ENCODE data around the gene ZNF540. TPM values are rescaled to one million over a fixed set of nuclear protein-coding genes. Genes with fewer than 3 reads are reported as not detected.

ZNF540 gene
- total and polyA plus RNA-seq, 2 donors (not counting 3 experiments of a cell fraction or from before 2014, with no cell fraction given), result 0.25 to 0.75 TPM

DNA sequence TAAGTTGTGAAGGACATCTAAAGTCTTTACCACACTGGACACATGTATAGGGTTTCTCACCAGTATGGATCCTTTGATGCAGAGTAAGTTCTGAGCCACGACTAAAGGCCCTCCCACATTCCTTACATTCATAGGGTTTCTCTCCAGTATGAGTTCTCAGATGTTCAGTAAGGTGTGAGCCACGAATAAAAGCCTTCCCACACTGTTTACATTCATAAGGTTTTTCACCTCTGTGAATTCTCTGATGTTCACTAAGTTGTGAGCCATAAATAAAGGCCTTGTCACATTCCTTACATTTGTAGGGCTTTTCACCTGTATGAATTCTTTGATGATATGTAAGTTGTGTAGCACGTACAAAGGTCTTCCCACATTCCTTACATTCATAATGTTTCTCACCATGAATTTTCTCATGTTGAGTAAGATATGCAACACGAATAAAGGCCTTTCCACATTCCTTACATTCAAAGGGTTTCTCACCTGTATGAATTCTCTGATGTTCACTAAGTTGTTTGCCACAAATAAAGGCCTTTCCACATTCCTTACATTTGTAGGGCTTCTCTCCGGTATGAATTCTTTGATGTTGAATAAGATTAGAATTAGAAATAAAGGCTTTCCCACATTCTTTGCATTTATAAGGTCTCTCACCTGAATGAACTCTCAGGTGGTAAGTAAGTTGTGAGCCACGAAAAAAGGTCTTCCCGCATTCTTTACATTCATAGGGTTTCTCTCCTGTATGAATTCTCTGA, 29.9 kb upstream of the ZNF540 start:
- Histone ChIP-seq H3K79me2 (ENCODE audit: control insufficient read depth, insufficient read depth, low read length) (no peaks in the 10 kb centered on the region), H3K27ac (ENCODE audit: insufficient read depth, low read depth, low read length) (no peak overlapping the region), H3K27me3 (ENCODE audit: control insufficient read depth in 2 of 2, insufficient read depth in 2 of 2, low read length in 2 of 2) (no peaks in the 10 kb centered on the region), H3K9ac (replicated peaks; ENCODE audit: extremely low read depth, insufficient read depth, low read length) (no peak overlapping the region), H2AFZ (ENCODE audit: low read depth, low read length) (no peak overlapping the region), H3K4me2 (ENCODE audit: insufficient read depth, low read length) (no peak overlapping the region), H3K4me1 (ENCODE audit: control insufficient read depth, extremely low read depth, insufficient read depth, low read length) (no peaks in the 10 kb centered on the region), H3K9me1 (replicated peaks; ENCODE audit: control insufficient read depth, extremely low read depth, insufficient read depth, low read length) (no peaks in the 10 kb centered on the region), H4K20me1 (replicated peaks; ENCODE audit: control insufficient read depth, extremely low read depth, insufficient read depth, low read length) (no peaks in the 10 kb centered on the region), H3K4me3 (replicated peaks in 1 of 3; ENCODE audit: insufficient read depth in 1 of 3, low read depth in 1 of 3, low read length in 3 of 3) (no peak overlapping the region), H3K9me3 (replicated peaks; ENCODE audit: control insufficient read depth, insufficient read depth, low read length) (peaks cover 24% of the 10 kb centered on the region), H3K36me3 (ENCODE audit: control insufficient read depth in 2 of 2, extremely low read depth in 1 of 2, insufficient read depth in 2 of 2, low read length in 2 of 2) (no peaks in the 10 kb centered on the region)
- ChIA-PET CTCF (no interaction called here), POLR2A (no interaction called here)
- dilution Hi-C loops (cut with MboI; ENCODE audit: extremely low pct_ligation_motif_present, low sequenced_read_pairs), result no loop called here
- intact Hi-C loops (cut with micrococcal nuclease), result no loop called here
- no TSS peak for BruUV-seq (replicated peaks)
- peak; percentile 2 for DNase-seq (ENCODE audit: low read depth, low spot score)
- FAIRE-seq, result no peak
- TF ChIP-seq JUN (IDR thresholded peaks at IDR 0.05; ENCODE audit: borderline replicate concordance, insufficient read depth, insufficient read length, low read depth), result no peak
- no peak for TF ChIP-seq POLR2AphosphoS5 (IDR thresholded peaks at IDR 0.05; ENCODE audit: insufficient read depth, low read depth, low read length)
- TF ChIP-seq GATA2 (IDR thresholded peaks at IDR 0.05; ENCODE audit: insufficient read depth, insufficient read length, low read depth, low read length), result no peak
- TF ChIP-seq, protein P1, sequence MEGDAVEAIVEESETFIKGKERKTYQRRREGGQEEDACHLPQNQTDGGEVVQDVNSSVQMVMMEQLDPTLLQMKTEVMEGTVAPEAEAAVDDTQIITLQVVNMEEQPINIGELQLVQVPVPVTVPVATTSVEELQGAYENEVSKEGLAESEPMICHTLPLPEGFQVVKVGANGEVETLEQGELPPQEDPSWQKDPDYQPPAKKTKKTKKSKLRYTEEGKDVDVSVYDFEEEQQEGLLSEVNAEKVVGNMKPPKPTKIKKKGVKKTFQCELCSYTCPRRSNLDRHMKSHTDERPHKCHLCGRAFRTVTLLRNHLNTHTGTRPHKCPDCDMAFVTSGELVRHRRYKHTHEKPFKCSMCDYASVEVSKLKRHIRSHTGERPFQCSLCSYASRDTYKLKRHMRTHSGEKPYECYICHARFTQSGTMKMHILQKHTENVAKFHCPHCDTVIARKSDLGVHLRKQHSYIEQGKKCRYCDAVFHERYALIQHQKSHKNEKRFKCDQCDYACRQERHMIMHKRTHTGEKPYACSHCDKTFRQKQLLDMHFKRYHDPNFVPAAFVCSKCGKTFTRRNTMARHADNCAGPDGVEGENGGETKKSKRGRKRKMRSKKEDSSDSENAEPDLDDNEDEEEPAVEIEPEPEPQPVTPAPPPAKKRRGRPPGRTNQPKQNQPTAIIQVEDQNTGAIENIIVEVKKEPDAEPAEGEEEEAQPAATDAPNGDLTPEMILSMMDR (IDR thresholded peaks at IDR 0.05; ENCODE audit: extremely low read depth in 1 of 2, insufficient read depth in 1 of 2, low read depth in 1 of 2, low read length in 2 of 2), result no peak
- no peak for TF ChIP-seq POLR2A (IDR thresholded peaks at IDR 0.05; ENCODE audit: low read depth, low read length)
- no peak for TF ChIP-seq FOS (IDR thresholded peaks at IDR 0.05; ENCODE audit: borderline replicate concordance, insufficient read depth, low read length)
- TF ChIP-seq, protein P2, sequence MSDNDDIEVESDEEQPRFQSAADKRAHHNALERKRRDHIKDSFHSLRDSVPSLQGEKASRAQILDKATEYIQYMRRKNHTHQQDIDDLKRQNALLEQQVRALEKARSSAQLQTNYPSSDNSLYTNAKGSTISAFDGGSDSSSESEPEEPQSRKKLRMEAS (IDR thresholded peaks at IDR 0.05; ENCODE audit: insufficient read depth, insufficient read length), result no peak
- no peak for TF ChIP-seq EZH2 (IDR thresholded peaks at IDR 0.05; ENCODE audit: borderline replicate concordance, low read depth, low read length, severe bottlenecking)
- TF ChIP-seq MYC (IDR thresholded peaks at IDR 0.05; ENCODE audit: low read depth, low read length), result no peak
